ENCODE data around the gene SMC6. TPM values are rescaled to one million over a fixed set of nuclear protein-coding genes. Genes with fewer than 3 reads are reported as not detected.

The SMC6 gene
- total and polyA plus RNA-seq, 2 experiments from 2014 or later: 53.4 to 59.8 TPM

- ATAC-seq (no peak), DNase-seq (ENCODE audit: low spot score) (no peak)
- no peaks in the 10 kb centered on the region; the same call in 2 of the 3 replicates for H3K9me3 Mint-ChIP-seq
- no peaks in the 10 kb centered on the region for H3K79me2 ChIP-seq (replicated peaks; ENCODE audit: insufficient read depth)
- H2AFZ ChIP-seq: no peak overlapping the region
- H3K36me3 ChIP-seq (ENCODE audit: insufficient read depth): peaks cover 58% of the 10 kb centered on the region
- H3K27ac ChIP-seq (ENCODE audit: low read depth): no peak overlapping the region
- H3K27me3 Mint-ChIP-seq (ENCODE audit: insufficient read depth, low read depth, poor library complexity): no peaks in the 10 kb centered on the region
- no peaks in the 10 kb centered on the region; the same call in 2 of the 3 replicates for H3K4me1 Mint-ChIP-seq
- no peaks in the 10 kb centered on the region for H3K27me3 ChIP-seq (ENCODE audit: insufficient read depth)
- H3K4me1 ChIP-seq (ENCODE audit: insufficient read depth): no peaks in the 10 kb centered on the region
- no peaks in the 10 kb centered on the region for H3F3A ChIP-seq (replicated peaks; ENCODE audit: low read depth)
- no peak overlapping the region for H3K4me3 ChIP-seq
- H3K36me3 Mint-ChIP-seq (ENCODE audit: low read depth): peaks cover 53% of the 10 kb centered on the region
- H3K4me3 Mint-ChIP-seq: no peak overlapping the region
- H3K4me2 ChIP-seq: no peak overlapping the region
- TF ChIP-seq, protein P1, sequence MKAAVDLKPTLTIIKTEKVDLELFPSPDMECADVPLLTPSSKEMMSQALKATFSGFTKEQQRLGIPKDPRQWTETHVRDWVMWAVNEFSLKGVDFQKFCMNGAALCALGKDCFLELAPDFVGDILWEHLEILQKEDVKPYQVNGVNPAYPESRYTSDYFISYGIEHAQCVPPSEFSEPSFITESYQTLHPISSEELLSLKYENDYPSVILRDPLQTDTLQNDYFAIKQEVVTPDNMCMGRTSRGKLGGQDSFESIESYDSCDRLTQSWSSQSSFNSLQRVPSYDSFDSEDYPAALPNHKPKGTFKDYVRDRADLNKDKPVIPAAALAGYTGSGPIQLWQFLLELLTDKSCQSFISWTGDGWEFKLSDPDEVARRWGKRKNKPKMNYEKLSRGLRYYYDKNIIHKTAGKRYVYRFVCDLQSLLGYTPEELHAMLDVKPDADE (IDR thresholded peaks at IDR 0.05): no peak
- TF ChIP-seq EZH2 (IDR thresholded peaks at IDR 0.05; ENCODE audit: low read depth, unreplicated experiment): no peak
- no peak for TF ChIP-seq EZH2phosphoT487 (IDR thresholded peaks at IDR 0.05; ENCODE audit: unreplicated experiment)
- TF ChIP-seq ZNF114 (CRISPR knock-in tag; IDR thresholded peaks at IDR 0.05): no peak
- TF ChIP-seq ZNF331 (CRISPR knock-in tag; IDR thresholded peaks at IDR 0.05; ENCODE audit: low read depth): no peak
- TF ChIP-seq REST (IDR thresholded peaks at IDR 0.05; ENCODE audit: unreplicated experiment): no peak
- no peaks in the 10 kb centered on the region for H3K9me2 ChIP-seq (ENCODE audit: insufficient read depth)
- H4K20me1 ChIP-seq (replicated peaks; ENCODE audit: insufficient read depth): no peaks in the 10 kb centered on the region; the same call in 1 of the 2 replicates
- no peak overlapping the region for H3K27ac Mint-ChIP-seq
These were observed 34.9 kb downstream of the SMC6 start for GRCh38 chr2:17718689-17719088.

DNA sequence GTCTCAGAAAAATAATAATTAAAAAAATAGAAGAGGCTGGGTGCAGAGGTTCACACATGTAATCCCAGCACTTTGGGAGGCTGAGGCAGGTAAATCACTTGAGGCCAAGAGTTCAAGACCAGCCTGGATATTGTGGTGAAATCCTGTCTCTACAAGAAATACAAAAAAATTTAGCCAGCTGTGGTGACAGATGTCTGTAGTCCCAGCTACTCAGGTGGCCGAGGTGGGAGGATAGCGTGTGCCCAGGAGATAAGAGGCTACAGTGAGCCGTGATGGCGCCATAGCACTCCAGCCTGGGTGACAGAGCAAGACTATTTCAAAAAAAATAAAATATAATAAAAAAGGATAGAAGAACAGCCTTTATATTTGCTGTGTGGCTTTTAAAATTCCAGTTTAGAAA is 35.9 kb downstream of the SMC6 start:
- Mint-ChIP-seq H3K36me3 (ENCODE audit: low read depth) (peaks cover 63% of the 10 kb centered on the region), H3K4me3 (no peak overlapping the region), H3K9me3 (no peaks in the 10 kb centered on the region; the same call in 2 of the 3 replicates), H3K27ac (no peak overlapping the region), H3K27me3 (ENCODE audit: insufficient read depth, low read depth, poor library complexity) (no peaks in the 10 kb centered on the region), H3K4me1 (no peaks in the 10 kb centered on the region; the same call in 2 of the 3 replicates)
- Histone ChIP-seq H3K79me2 (replicated peaks; ENCODE audit: insufficient read depth) (no peaks in the 10 kb centered on the region), H3K4me1 (ENCODE audit: insufficient read depth) (no peaks in the 10 kb centered on the region), H3K36me3 (ENCODE audit: insufficient read depth) (peaks cover 63% of the 10 kb centered on the region), H2AFZ (no peak overlapping the region), H4K20me1 (replicated peaks; ENCODE audit: insufficient read depth) (no peaks in the 10 kb centered on the region; the same call in 1 of the 2 replicates), H3K27ac (ENCODE audit: low read depth) (no peak overlapping the region), H3K4me2 (no peak overlapping the region), H3K9me2 (ENCODE audit: insufficient read depth) (no peaks in the 10 kb centered on the region), H3F3A (replicated peaks; ENCODE audit: low read depth) (no peaks in the 10 kb centered on the region), H3K4me3 (no peak overlapping the region), H3K27me3 (ENCODE audit: insufficient read depth) (no peaks in the 10 kb centered on the region)
- ATAC-seq: no peak
- no peak for DNase-seq (ENCODE audit: low spot score)
- no peak for TF ChIP-seq STAT1 (IDR thresholded peaks at IDR 0.05; ENCODE audit: unreplicated experiment)
- no peak for TF ChIP-seq POLR2AphosphoS5 (IDR thresholded peaks at IDR 0.05; ENCODE audit: low read depth)
- TF ChIP-seq, protein P2, sequence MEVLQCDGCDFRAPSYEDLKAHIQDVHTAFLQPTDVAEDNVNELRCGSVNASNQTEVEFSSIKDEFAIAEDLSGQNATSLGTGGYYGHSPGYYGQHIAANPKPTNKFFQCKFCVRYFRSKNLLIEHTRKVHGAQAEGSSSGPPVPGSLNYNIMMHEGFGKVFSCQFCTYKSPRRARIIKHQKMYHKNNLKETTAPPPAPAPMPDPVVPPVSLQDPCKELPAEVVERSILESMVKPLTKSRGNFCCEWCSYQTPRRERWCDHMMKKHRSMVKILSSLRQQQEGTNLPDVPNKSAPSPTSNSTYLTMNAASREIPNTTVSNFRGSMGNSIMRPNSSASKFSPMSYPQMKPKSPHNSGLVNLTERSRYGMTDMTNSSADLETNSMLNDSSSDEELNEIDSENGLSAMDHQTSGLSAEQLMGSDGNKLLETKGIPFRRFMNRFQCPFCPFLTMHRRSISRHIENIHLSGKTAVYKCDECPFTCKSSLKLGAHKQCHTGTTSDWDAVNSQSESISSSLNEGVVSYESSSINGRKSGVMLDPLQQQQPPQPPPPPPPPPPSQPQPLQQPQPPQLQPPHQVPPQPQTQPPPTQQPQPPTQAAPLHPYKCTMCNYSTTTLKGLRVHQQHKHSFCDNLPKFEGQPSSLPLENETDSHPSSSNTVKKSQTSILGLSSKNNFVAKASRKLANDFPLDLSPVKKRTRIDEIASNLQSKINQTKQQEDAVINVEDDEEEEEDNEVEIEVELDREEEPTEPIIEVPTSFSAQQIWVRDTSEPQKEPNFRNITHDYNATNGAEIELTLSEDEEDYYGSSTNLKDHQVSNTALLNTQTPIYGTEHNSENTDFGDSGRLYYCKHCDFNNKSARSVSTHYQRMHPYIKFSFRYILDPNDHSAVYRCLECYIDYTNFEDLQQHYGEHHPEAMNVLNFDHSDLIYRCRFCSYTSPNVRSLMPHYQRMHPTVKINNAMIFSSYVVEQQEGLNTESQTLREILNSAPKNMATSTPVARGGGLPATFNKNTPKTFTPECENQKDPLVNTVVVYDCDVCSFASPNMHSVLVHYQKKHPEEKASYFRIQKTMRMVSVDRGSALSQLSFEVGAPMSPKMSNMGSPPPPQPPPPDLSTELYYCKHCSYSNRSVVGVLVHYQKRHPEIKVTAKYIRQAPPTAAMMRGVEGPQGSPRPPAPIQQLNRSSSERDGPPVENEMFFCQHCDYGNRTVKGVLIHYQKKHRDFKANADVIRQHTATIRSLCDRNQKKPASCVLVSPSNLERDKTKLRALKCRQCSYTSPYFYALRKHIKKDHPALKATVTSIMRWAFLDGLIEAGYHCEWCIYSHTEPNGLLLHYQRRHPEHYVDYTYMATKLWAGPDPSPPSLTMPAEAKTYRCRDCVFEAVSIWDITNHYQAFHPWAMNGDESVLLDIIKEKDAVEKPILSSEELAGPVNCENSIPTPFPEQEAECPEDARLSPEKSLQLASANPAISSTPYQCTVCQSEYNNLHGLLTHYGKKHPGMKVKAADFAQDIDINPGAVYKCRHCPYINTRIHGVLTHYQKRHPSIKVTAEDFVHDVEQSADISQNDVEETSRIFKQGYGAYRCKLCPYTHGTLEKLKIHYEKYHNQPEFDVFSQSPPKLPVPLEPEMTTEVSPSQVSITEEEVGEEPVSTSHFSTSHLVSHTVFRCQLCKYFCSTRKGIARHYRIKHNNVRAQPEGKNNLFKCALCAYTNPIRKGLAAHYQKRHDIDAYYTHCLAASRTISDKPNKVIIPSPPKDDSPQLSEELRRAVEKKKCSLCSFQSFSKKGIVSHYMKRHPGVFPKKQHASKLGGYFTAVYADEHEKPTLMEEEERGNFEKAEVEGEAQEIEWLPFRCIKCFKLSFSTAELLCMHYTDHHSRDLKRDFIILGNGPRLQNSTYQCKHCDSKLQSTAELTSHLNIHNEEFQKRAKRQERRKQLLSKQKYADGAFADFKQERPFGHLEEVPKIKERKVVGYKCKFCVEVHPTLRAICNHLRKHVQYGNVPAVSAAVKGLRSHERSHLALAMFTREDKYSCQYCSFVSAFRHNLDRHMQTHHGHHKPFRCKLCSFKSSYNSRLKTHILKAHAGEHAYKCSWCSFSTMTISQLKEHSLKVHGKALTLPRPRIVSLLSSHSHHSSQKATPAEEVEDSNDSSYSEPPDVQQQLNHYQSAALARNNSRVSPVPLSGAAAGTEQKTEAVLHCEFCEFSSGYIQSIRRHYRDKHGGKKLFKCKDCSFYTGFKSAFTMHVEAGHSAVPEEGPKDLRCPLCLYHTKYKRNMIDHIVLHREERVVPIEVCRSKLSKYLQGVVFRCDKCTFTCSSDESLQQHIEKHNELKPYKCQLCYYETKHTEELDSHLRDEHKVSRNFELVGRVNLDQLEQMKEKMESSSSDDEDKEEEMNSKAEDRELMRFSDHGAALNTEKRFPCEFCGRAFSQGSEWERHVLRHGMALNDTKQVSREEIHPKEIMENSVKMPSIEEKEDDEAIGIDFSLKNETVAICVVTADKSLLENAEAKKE (CRISPR knock-in tag; IDR thresholded peaks at IDR 0.05): no peak
- TF ChIP-seq CREB1 (CRISPR knock-in tag; IDR thresholded peaks at IDR 0.05; ENCODE audit: low read depth): no peak
- TF ChIP-seq JUNB (IDR thresholded peaks at IDR 0.05; ENCODE audit: unreplicated experiment): no peak
